Endothelial cell of umbilical vein (primary cell): ENCODE measurements around the gene ARSK. TPM values are rescaled to one million over a fixed set of nuclear protein-coding genes. Genes with fewer than 3 reads are reported as not detected.

Experiments
- BruUV-seq: library from RNA; stranded (reverse); fragments of 400-500 nt; replicated peaks from 2 replicates; lab custom pipeline; 2021; lab: Mats Ljungman, UMichigan
- CTCF ChIA-PET: fragments of 300-600, 350-600 bp; sonication (Branson Sonifier 250); formaldehyde crosslinking; loops from one replicate; lab custom pipeline; 2021; ENCODE audit warnings: antibody characterized with exemption, inconsistent platforms; lab: Charles Lee
- POLR2A ChIA-PET: fragments of 300-600, 350-600 bp; sonication (Branson Sonifier 250); formaldehyde crosslinking; loops from one replicate; lab custom pipeline; 2021; ENCODE audit warnings: antibody characterized with exemption, inconsistent platforms; lab: Charles Lee
- DNase-seq: peaks from one replicate; pipeline ENCODE4 v3.0.0-alpha.2; 2011; ENCODE audit warnings: low read depth, low spot score
- FAIRE-seq: peaks from 2 replicates; lab custom pipeline; 2011; peaks lifted over from hg19 to GRCh38; lab: Jason Lieb, UNC
- H2AFZ ChIP-seq: 2 replicates; pipeline ENCODE4 v1.6.0; 2012; ENCODE audit warnings: low read depth, low read length, control low read depth, inconsistent platforms
- H3K27ac ChIP-seq: 2 replicates; pipeline ENCODE4 v1.5.1; 2011; ENCODE audit warnings: low read depth, mild to moderate bottlenecking, control low read depth, low read length, moderate library complexity; ENCODE audit not compliant: insufficient read depth
- H3K27me3 ChIP-seq, 2 experiments: 2 replicates each; pipeline versions ENCODE4 v1.6.0 to v1.6.1; 2011; ENCODE audit warnings: low read length in 2 of 2, mixed read lengths in 1 of 2; ENCODE audit not compliant: control insufficient read depth in 2 of 2, insufficient read depth in 2 of 2
- H3K36me3 ChIP-seq, 2 experiments: 2 replicates in 1 of 2; 3 replicates in 1 of 2; pipeline ENCODE4 v1.5.1; 2011; ENCODE audit warnings: low read length in 2 of 2, mild to moderate bottlenecking in 1 of 2, moderate library complexity in 1 of 2; ENCODE audit not compliant: control insufficient read depth in 2 of 2, insufficient read depth in 2 of 2; ENCODE audit errors: extremely low read depth in 1 of 2
- H3K4me1 ChIP-seq: 3 replicates; pipeline ENCODE4 v1.5.1; 2011; ENCODE audit warnings: mild to moderate bottlenecking, low read length; ENCODE audit not compliant: control insufficient read depth, insufficient read depth; ENCODE audit errors: extremely low read depth
- H3K4me2 ChIP-seq: 2 replicates; pipeline ENCODE4 v1.6.1; 2011; ENCODE audit warnings: low read length, control low read depth, mixed read lengths; ENCODE audit not compliant: insufficient read depth
- H3K4me3 ChIP-seq, 3 experiments: fragments of 200-600 bp in 1 of 3; sonication (generic), shearing (Covaris generic) in 1 of 3; replicated peaks in 1 of 3; 2 replicates each; pipeline ENCODE4 v1.5.1; 2011 to 2016; ENCODE audit warnings: control low read depth in 3 of 3, low read length in 3 of 3, mild to moderate bottlenecking in 2 of 3, inconsistent platforms in 1 of 3, low read depth in 1 of 3, moderate library complexity in 1 of 3; ENCODE audit not compliant: insufficient read depth in 1 of 3
- H3K79me2 ChIP-seq: 2 replicates; pipeline ENCODE4 v1.6.0; 2012; ENCODE audit warnings: low read length, inconsistent platforms; ENCODE audit not compliant: control insufficient read depth, insufficient read depth
- H3K9ac ChIP-seq: replicated peaks from 2 replicates; pipeline ENCODE3; 2011; ENCODE audit warnings: low read length, control low read depth; ENCODE audit not compliant: insufficient read depth; ENCODE audit errors: extremely low read depth
- H3K9me1 ChIP-seq: replicated peaks from 3 replicates; pipeline ENCODE4 v1.6.0; 2011; ENCODE audit warnings: mild to moderate bottlenecking, low read length; ENCODE audit not compliant: control insufficient read depth, insufficient read depth; ENCODE audit errors: extremely low read depth
- H3K9me3 ChIP-seq: replicated peaks from 2 replicates; pipeline ENCODE4 v1.5.1; 2012; ENCODE audit warnings: low read length, inconsistent platforms; ENCODE audit not compliant: control insufficient read depth, insufficient read depth
- H4K20me1 ChIP-seq: replicated peaks from 2 replicates; pipeline ENCODE3; 2011; ENCODE audit warnings: mild to moderate bottlenecking, low read length; ENCODE audit not compliant: control insufficient read depth, insufficient read depth; ENCODE audit errors: extremely low read depth
- EZH2 ChIP-seq: IDR thresholded peaks from 2 replicates; pipeline ENCODE4 v1.6.1; 2012; ENCODE audit warnings: borderline replicate concordance, low read depth, mild to moderate bottlenecking, moderate library complexity, low read length, inconsistent platforms; ENCODE audit not compliant: severe bottlenecking
- FOS ChIP-seq: IDR thresholded peaks from 2 replicates; pipeline ENCODE4 v1.6.1; 2011; ENCODE audit warnings: mild to moderate bottlenecking, low read length, moderate library complexity, borderline replicate concordance; ENCODE audit not compliant: insufficient read depth
- GATA2 ChIP-seq: IDR thresholded peaks from 2 replicates; pipeline ENCODE4 v1.7.0; 2011; ENCODE audit warnings: low read depth, mild to moderate bottlenecking, moderate library complexity, mixed read lengths, low read length; ENCODE audit not compliant: insufficient read length, insufficient read depth
- JUN ChIP-seq: IDR thresholded peaks from 2 replicates; pipeline ENCODE4 v1.6.1; 2011; ENCODE audit warnings: borderline replicate concordance, low read depth; ENCODE audit not compliant: insufficient read length, insufficient read depth
- MYC ChIP-seq: IDR thresholded peaks from one replicate; pipeline ENCODE4 v1.6.1; 2011; ENCODE audit warnings: mild to moderate bottlenecking, low read depth, low read length
- POLR2A ChIP-seq: IDR thresholded peaks from 2 replicates; pipeline ENCODE4 v1.6.1; 2012; ENCODE audit warnings: low read depth, mild to moderate bottlenecking, control low read depth, low read length
- POLR2AphosphoS5 ChIP-seq: IDR thresholded peaks from 2 replicates; pipeline ENCODE4 v1.6.1; 2012; ENCODE audit warnings: low read depth, mild to moderate bottlenecking, control low read depth, low read length, moderate library complexity; ENCODE audit not compliant: insufficient read depth
- dilution Hi-C: fragments of 300-500 bp; cut with MboI; formaldehyde crosslinking; loops from one replicate; pipeline ENCODE4 v1.15.0; 2019; ENCODE audit warnings: low sequenced_read_pairs; ENCODE audit not compliant: extremely low pct_ligation_motif_present
- intact Hi-C: fragments of 100-400 bp; cut with micrococcal nuclease; formaldehyde crosslinking; loops from one replicate; pipeline ENCODE4 v1.10.0; 2022
- polyA plus RNA-seq, 4 experiments: library from polyadenylated mRNA; depleted of rRNA in 3 of 4; stranded (reverse) in 3 of 4; unstranded in 1 of 4; fragments of >200 nt; gene quantifications; 2 replicates each; pipeline versions ENCODE4 v1.2.1 to v1.2.3, GENCODE V29; 2011 to 2012; ENCODE audit warnings: missing spikeins in 1 of 4
- total RNA-seq: library from RNA; stranded (reverse); gene quantifications from 2 replicates; pipeline ENCODE4 v1.2.3, GENCODE V29; 2021
- TF ChIP-seq, protein P1 (sequence below), 2 donors: IDR thresholded peaks; 1 replicate in 1 of 2; 2 replicates in 1 of 2; pipeline ENCODE4 v1.5.1; 2011; ENCODE audit warnings: low read length in 2 of 2, mild to moderate bottlenecking in 2 of 2, moderate library complexity in 2 of 2, control low read depth in 1 of 2, inconsistent platforms in 1 of 2, low read depth in 1 of 2; ENCODE audit not compliant: insufficient read depth in 1 of 2; ENCODE audit errors: extremely low read depth in 1 of 2
- TF ChIP-seq, protein P2 (sequence below): IDR thresholded peaks from 2 replicates; pipeline ENCODE4 v1.6.1; 2011; ENCODE audit not compliant: insufficient read depth, insufficient read length

The ARSK gene
- total and polyA plus RNA-seq, 2 donors (not counting 3 experiments of a cell fraction or from before 2014, with no cell fraction given) = 3.7 to 4.9 TPM

DNA sequence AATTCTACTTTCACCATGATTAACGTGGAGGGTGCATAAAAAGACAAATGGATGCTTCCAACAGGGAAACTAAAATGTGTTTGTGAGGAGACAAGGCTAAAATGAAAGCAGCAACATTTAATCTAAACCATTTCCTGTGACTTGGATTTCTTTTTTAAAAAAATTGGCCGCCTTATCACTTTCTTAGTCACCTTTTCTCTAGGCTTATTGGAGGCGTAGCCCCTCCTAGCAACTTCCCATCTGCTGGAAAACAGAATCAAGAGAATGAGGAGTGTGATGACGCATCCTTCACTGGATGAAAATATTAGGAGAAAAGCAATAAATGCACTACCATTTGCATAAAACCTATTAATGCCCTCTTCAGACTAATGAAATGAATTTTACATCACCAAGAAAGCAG is 64.2 kb downstream of the ARSK start:
- Histone ChIP-seq H3K9me1 (no peaks in the 10 kb centered on the region), H3K79me2 (no peaks in the 10 kb centered on the region), H3K9ac (peak overlapping the region; percentile 12), H4K20me1 (no peaks in the 10 kb centered on the region), H3K4me1 (peaks cover 23% of the 10 kb centered on the region), H2AFZ (peak overlapping the region; percentile 69), H3K4me3 (peak overlapping the region in 1 of 3 experiments; percentile 53), H3K4me2 (peak overlapping the region; percentile 89), H3K27ac (peak overlapping the region; percentile 44), H3K27me3 (no peaks in the 10 kb centered on the region), H3K9me3 (no peaks in the 10 kb centered on the region), H3K36me3 (no peaks in the 10 kb centered on the region)
- TF ChIP-seq JUN (peak; percentile 8), EZH2 (no peak), GATA2 (peak; percentile 16), MYC (no peak), FOS (peak; percentile 39), POLR2A (peak; percentile 40), POLR2AphosphoS5 (peak; percentile 31)
- TF ChIP-seq, protein P1, sequence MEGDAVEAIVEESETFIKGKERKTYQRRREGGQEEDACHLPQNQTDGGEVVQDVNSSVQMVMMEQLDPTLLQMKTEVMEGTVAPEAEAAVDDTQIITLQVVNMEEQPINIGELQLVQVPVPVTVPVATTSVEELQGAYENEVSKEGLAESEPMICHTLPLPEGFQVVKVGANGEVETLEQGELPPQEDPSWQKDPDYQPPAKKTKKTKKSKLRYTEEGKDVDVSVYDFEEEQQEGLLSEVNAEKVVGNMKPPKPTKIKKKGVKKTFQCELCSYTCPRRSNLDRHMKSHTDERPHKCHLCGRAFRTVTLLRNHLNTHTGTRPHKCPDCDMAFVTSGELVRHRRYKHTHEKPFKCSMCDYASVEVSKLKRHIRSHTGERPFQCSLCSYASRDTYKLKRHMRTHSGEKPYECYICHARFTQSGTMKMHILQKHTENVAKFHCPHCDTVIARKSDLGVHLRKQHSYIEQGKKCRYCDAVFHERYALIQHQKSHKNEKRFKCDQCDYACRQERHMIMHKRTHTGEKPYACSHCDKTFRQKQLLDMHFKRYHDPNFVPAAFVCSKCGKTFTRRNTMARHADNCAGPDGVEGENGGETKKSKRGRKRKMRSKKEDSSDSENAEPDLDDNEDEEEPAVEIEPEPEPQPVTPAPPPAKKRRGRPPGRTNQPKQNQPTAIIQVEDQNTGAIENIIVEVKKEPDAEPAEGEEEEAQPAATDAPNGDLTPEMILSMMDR (IDR thresholded peaks at IDR 0.05; ENCODE audit: extremely low read depth in 1 of 2, insufficient read depth in 1 of 2, low read depth in 1 of 2, low read length in 2 of 2) = no peak
- TF ChIP-seq, protein P2, sequence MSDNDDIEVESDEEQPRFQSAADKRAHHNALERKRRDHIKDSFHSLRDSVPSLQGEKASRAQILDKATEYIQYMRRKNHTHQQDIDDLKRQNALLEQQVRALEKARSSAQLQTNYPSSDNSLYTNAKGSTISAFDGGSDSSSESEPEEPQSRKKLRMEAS = no peak
- BruUV-seq = no TSS peak
- FAIRE-seq = peak; percentile 76
- intact Hi-C loops (no loop called here), dilution Hi-C loops (no loop called here)
- POLR2A ChIA-PET = no interaction called here
- CTCF ChIA-PET = no interaction called here
- peak; percentile 45 for DNase-seq
